ENCODE data around the gene PCSK2.

- TF ChIP-seq CTCF (IDR thresholded peaks at IDR 0.05; ENCODE audit: low read depth, low read length, missing input control) (no peak), FOXA1 (IDR thresholded peaks at IDR 0.05) (no peak), SP1 (IDR thresholded peaks at IDR 0.05) (no peak), HNF4A (conservative IDR thresholded peaks at IDR 0.05) (no peak), ATF3 (IDR thresholded peaks at IDR 0.05) (no peak), REST (IDR thresholded peaks at IDR 0.05) (no peak), YY1 (IDR thresholded peaks at IDR 0.05) (no peak)
Observed at GRCh38 chr20:17300113-17300512, 73.3 kb downstream of the PCSK2 start.

All from liver (tissue), 3 donors.